Measurements from ENCODE around the gene TSC22D4.
"Not testable (repeated sequence)": the region's sequence is repeated elsewhere in the genome, so short reads cannot be mapped to it uniquely, and the experiment has no call there.

The TSC22D4 gene

GRCh38 chr7:100510437-100511239 lies 31.6 kb upstream of the TSC22D4 start:
- peaks cover under 1% of the 10 kb centered on the region for H3K4me1 ChIP-seq (ENCODE audit: control insufficient read depth, insufficient read depth, low read length)
- H3K36me3 ChIP-seq (ENCODE audit: control insufficient read depth, insufficient read depth, low read length) = no peaks in the 10 kb centered on the region
- no peaks in the 10 kb centered on the region for H3K27me3 ChIP-seq (ENCODE audit: control insufficient read depth, insufficient read depth, low read length)
- H3K9me3 ChIP-seq (ENCODE audit: control insufficient read depth, low read length) = no peaks in the 10 kb centered on the region
- H3K9ac ChIP-seq (ENCODE audit: low read length) = no peak overlapping the region
- no peak overlapping the region for H3K4me3 ChIP-seq (ENCODE audit: low read length)

GRCh38 chr7:100509231-100509630 lies 30.2 kb upstream of the TSC22D4 start:
- H3K27me3 ChIP-seq (ENCODE audit: control insufficient read depth, insufficient read depth, low read length) = no peaks in the 10 kb centered on the region
- no peaks in the 10 kb centered on the region for H3K9me3 ChIP-seq (ENCODE audit: control insufficient read depth, low read length)
- no peak overlapping the region for H3K4me3 ChIP-seq (ENCODE audit: low read length)
- no peak overlapping the region for H3K9ac ChIP-seq (ENCODE audit: low read length)
- H3K36me3 ChIP-seq (ENCODE audit: control insufficient read depth, insufficient read depth, low read length) = no peaks in the 10 kb centered on the region
- H3K4me1 ChIP-seq (ENCODE audit: control insufficient read depth, insufficient read depth, low read length) = no peaks in the 10 kb centered on the region

GRCh38 chr7:100506356-100506923 lies 27.4 kb upstream of the TSC22D4 start:
- Histone ChIP-seq H3K4me3 (ENCODE audit: low read length) (no peak overlapping the region), H3K9ac (ENCODE audit: low read length) (no peak overlapping the region), H3K9me3 (ENCODE audit: control insufficient read depth, low read length) (no peaks in the 10 kb centered on the region), H3K36me3 (ENCODE audit: control insufficient read depth, insufficient read depth, low read length) (no peaks in the 10 kb centered on the region), H3K4me1 (ENCODE audit: control insufficient read depth, insufficient read depth, low read length) (no peaks in the 10 kb centered on the region), H3K27me3 (ENCODE audit: control insufficient read depth, insufficient read depth, low read length) (no peaks in the 10 kb centered on the region)

GRCh38 chr7:100504887-100505611 lies 26.0 kb upstream of the TSC22D4 start:
- no peaks in the 10 kb centered on the region for H3K27me3 ChIP-seq (ENCODE audit: control insufficient read depth, insufficient read depth, low read length)
- H3K36me3 ChIP-seq (ENCODE audit: control insufficient read depth, insufficient read depth, low read length) = no peaks in the 10 kb centered on the region
- no peaks in the 10 kb centered on the region for H3K9me3 ChIP-seq (ENCODE audit: control insufficient read depth, low read length)
- H3K4me3 ChIP-seq (ENCODE audit: low read length) = no peak overlapping the region
- no peaks in the 10 kb centered on the region for H3K4me1 ChIP-seq (ENCODE audit: control insufficient read depth, insufficient read depth, low read length)
- no peak overlapping the region for H3K9ac ChIP-seq (ENCODE audit: low read length)

GRCh38 chr7:100504031-100504430 lies 25.0 kb upstream of the TSC22D4 start:
- H3K4me3 ChIP-seq (ENCODE audit: low read length); H3K4me1 ChIP-seq (ENCODE audit: control insufficient read depth, insufficient read depth, low read length); H3K36me3 ChIP-seq (ENCODE audit: control insufficient read depth, insufficient read depth, low read length); H3K9me3 ChIP-seq (ENCODE audit: control insufficient read depth, low read length); H3K9ac ChIP-seq (ENCODE audit: low read length); H3K27me3 ChIP-seq (ENCODE audit: control insufficient read depth, insufficient read depth, low read length): not testable (repeated sequence)

GRCh38 chr7:100500743-100501142 lies 21.7 kb upstream of the TSC22D4 start:
- not testable (repeated sequence) for H3K9me3 ChIP-seq (ENCODE audit: control insufficient read depth, low read length); H3K4me1 ChIP-seq (ENCODE audit: control insufficient read depth, insufficient read depth, low read length); H3K9ac ChIP-seq (ENCODE audit: low read length); H3K4me3 ChIP-seq (ENCODE audit: low read length); H3K27me3 ChIP-seq (ENCODE audit: control insufficient read depth, insufficient read depth, low read length); H3K36me3 ChIP-seq (ENCODE audit: control insufficient read depth, insufficient read depth, low read length)

- H3K9me3 ChIP-seq (ENCODE audit: control insufficient read depth, low read length) = no peaks in the 10 kb centered on the region
- H3K4me1 ChIP-seq (ENCODE audit: control insufficient read depth, insufficient read depth, low read length) = peaks cover 9% of the 10 kb centered on the region
- H3K27me3 ChIP-seq (ENCODE audit: control insufficient read depth, insufficient read depth, low read length) = peaks cover 14% of the 10 kb centered on the region
- H3K36me3 ChIP-seq (ENCODE audit: control insufficient read depth, insufficient read depth, low read length) = no peaks in the 10 kb centered on the region
- H3K4me3 ChIP-seq (ENCODE audit: low read length) = no peak overlapping the region
- H3K9ac ChIP-seq (ENCODE audit: low read length) = no peak overlapping the region
Measured at GRCh38 chr7:100496509-100496908, 17.5 kb upstream of the TSC22D4 start.

GRCh38 chr7:100493476-100494264 lies 14.7 kb upstream of the TSC22D4 start:
- H3K27me3 ChIP-seq (ENCODE audit: control insufficient read depth, insufficient read depth, low read length) = peaks cover 14% of the 10 kb centered on the region
- peak overlapping the region; percentile 38 for H3K9ac ChIP-seq (ENCODE audit: low read length)
- no peaks in the 10 kb centered on the region for H3K36me3 ChIP-seq (ENCODE audit: control insufficient read depth, insufficient read depth, low read length)
- no peaks in the 10 kb centered on the region for H3K9me3 ChIP-seq (ENCODE audit: control insufficient read depth, low read length)
- peaks cover 9% of the 10 kb centered on the region for H3K4me1 ChIP-seq (ENCODE audit: control insufficient read depth, insufficient read depth, low read length)
- no peak overlapping the region for H3K4me3 ChIP-seq (ENCODE audit: low read length)

GRCh38 chr7:100492738-100493475 lies 13.9 kb upstream of the TSC22D4 start:
- Histone ChIP-seq H3K4me3 (ENCODE audit: low read length) (no peak overlapping the region), H3K9ac (ENCODE audit: low read length) (peak overlapping the region; percentile 38), H3K27me3 (ENCODE audit: control insufficient read depth, insufficient read depth, low read length) (peaks cover 14% of the 10 kb centered on the region), H3K36me3 (ENCODE audit: control insufficient read depth, insufficient read depth, low read length) (no peaks in the 10 kb centered on the region), H3K4me1 (ENCODE audit: control insufficient read depth, insufficient read depth, low read length) (peaks cover 9% of the 10 kb centered on the region), H3K9me3 (ENCODE audit: control insufficient read depth, low read length) (no peaks in the 10 kb centered on the region)

- Histone ChIP-seq H3K4me3 (ENCODE audit: low read length) (no peak overlapping the region), H3K9ac (ENCODE audit: low read length) (no peak overlapping the region), H3K9me3 (ENCODE audit: control insufficient read depth, low read length) (no peaks in the 10 kb centered on the region), H3K36me3 (ENCODE audit: control insufficient read depth, insufficient read depth, low read length) (no peaks in the 10 kb centered on the region), H3K27me3 (ENCODE audit: control insufficient read depth, insufficient read depth, low read length) (peaks cover 14% of the 10 kb centered on the region), H3K4me1 (ENCODE audit: control insufficient read depth, insufficient read depth, low read length) (peaks cover 9% of the 10 kb centered on the region)
Measured at GRCh38 chr7:100491192-100491578, 12.2 kb upstream of the TSC22D4 start.

GRCh38 chr7:100490483-100491191 lies 11.6 kb upstream of the TSC22D4 start:
- peaks cover 9% of the 10 kb centered on the region for H3K4me1 ChIP-seq (ENCODE audit: control insufficient read depth, insufficient read depth, low read length)
- H3K36me3 ChIP-seq (ENCODE audit: control insufficient read depth, insufficient read depth, low read length) = no peaks in the 10 kb centered on the region
- H3K9me3 ChIP-seq (ENCODE audit: control insufficient read depth, low read length) = no peaks in the 10 kb centered on the region
- H3K9ac ChIP-seq (ENCODE audit: low read length) = no peak overlapping the region
- H3K27me3 ChIP-seq (ENCODE audit: control insufficient read depth, insufficient read depth, low read length) = peaks cover 14% of the 10 kb centered on the region
- no peak overlapping the region for H3K4me3 ChIP-seq (ENCODE audit: low read length)

Measured in mucosa of stomach (tissue), 1 donor.